HCEC 1CT (cell line): ENCODE results near the gene RIN3.

ENCODE experiments used
- DNase-seq: peaks from one replicate; pipeline ENCODE4 v3.0.0-alpha.2; 2017

Gene RIN3

DNA sequence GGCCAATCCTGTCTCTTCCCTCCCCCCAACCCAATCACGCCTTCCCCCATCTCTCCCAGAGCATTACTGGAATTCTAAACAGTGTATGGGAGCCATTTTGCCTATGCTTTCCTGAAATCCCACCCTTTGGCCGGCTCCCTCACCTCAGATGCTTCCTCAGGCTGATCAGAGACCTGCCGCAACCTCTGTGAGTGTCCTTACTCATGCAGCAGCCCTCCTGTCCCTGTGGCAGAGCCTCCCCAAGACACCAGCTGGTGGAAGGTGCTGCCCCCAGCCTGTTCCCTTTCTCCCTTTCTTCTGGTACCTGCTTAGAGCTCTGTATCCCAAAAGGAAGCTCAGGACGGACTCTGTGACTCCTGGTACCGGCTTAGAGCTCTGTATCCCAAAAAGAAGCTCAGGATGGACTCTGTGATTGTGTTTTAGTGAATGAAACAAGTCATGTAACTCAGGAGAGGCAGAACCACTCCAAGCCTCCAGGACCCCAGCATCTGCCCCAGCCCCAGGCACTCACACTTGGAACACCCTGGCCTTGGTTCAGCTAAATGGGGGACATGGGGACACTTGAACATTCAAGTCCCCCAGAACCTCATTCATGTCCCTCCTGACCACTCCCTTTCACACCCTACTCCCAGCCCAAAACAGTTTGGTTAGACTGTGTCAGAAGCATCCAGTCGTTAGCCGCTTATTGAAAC, 29.3 kb upstream of the RIN3 start:
- DNase-seq = no peak

DNA sequence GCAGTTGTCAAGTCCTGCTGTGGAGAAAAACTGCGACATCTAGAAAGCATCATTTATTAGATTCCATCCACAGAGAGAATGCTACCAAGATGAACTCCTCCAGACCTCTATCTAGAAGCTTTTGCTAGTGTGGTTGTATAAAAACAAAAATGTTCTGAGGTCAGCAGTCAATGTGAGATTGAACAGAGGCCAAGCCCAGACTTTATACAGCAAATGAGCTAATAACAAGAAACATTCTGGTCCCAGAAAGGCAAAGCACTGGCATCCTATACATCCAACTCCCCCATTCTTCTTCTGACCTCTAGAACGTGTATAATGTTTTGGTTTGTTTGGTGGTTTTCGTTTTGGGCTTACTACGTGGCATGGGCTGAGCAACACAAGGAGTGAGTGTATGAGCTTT, 26.7 kb upstream of the RIN3 start:
- DNase-seq = no peak

DNA sequence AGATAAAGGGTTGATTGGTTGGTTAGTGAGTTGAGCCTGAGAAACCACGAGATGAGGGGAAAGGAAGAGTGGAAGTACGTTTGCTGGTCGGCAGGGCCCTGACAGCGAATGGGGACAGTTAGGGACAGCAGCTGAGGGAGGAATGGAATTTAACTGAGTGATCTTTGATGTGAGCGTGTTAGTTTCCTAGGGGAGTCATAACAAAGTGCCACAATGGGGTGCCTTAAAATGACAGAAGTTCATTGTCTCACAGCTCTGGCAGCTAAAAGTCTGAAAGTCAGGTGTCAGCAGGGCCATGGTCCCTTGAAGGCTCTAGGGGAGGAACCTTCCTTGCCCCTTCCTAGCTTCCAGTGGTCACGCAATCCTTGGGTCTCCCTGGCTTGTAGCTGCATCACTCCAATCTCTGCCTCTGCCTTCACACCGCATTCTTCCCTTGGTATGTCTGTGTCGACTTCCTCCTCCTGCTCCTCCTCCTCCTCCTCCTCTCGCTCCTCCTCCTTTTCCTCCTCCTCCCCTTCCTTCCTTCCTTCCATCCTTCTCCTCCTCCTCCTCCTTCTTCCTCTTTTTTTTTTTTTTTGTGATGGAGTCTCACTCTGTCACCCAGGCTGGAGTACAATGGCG, 26.0 kb upstream of the RIN3 start:
- no peak for DNase-seq

DNA sequence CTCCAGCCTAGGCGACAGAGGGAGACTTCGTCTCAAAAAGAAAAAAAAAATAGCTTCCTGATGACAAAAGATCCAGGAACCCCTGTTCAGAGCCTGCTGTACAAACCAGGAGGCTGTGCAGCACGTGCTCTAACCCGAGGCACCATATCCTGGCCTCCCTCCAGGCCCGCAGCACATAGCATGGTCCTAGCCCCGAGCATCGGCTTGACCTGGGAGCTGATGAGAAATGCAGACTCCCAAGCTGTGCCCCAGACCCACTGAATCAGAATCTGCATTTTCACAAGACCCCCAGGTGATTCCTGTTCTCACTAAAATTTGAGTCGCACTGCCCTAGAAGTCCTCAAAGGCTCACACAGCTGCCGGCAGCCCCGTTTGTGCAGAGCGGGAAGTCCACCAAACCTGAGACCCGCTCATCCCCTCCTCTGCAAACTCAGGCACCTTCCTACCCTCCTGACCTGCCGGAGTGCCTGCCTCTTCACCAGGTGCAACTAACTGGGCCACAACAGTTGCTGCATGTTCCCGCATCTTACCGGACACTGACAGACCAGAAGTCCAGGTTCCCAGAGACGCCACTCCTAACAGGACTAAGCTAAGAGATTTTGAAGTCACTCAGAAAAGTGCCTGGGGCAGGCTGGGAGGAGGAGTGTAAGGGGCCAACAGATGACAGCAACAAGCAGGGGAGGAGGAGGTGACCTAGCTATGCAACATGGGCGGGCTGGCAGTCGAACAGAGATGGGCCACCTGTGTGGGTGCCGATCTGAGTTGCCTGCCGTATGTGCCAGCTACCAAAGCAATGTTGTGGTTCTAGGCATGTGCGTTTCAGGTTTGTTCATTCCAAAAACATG, 24.0 kb upstream of the RIN3 start:
- no peak for DNase-seq

DNA sequence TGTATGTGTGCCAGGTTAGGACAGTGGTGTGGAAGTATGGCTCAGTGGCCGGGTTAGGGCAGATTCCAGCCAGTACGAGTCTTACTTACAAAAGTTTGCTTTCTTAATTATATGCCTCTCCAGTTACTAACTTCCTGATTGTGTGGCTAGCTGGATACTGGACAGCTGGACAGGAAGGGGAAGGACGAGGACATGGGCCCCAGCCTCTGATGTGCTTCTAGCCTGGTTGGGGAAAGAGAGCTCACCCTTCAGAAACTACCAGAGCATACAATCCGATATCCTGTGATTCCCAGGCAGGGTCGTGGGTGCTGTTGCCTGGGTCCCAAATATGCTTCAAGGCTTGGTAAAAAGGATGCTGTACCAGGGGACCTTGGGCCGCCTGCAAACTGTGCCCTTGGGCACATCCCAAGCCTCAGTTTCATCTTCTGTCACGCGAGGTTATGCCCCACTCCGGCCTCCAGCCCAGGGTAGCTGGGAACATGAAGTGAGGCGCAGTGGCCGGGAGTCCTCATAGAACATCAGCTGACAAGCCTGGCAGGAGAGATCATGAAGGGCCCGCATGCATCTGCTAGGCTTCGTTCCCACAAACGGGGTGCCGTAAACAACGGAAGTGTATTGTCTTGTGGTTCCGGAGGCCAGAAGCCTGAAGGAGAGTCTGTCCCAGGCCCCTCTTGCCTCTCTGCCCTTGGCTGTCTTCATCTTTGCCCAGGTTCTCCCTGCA, 23.2 kb upstream of the RIN3 start:
- DNase-seq = no peak

DNA sequence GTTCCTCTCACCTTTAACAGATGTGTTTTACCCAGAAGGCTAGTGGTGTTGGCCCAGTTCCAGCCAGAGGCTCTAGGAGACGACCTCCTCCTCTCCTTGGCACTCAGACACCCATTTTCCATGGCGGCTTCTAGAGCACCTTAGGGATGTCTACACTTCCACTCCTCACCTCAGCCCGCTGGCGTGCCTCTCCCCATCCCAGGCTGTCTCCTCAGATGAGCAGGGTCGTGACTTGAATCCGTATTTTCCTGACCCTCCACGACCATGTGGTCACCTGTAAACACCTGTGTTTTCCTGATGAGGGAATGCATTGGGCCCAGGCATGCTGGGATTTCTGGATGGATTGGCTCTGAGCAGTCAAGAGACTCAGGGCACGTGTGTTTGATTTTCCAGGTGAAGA, 21.8 kb upstream of the RIN3 start:
- DNase-seq = no peak

DNA sequence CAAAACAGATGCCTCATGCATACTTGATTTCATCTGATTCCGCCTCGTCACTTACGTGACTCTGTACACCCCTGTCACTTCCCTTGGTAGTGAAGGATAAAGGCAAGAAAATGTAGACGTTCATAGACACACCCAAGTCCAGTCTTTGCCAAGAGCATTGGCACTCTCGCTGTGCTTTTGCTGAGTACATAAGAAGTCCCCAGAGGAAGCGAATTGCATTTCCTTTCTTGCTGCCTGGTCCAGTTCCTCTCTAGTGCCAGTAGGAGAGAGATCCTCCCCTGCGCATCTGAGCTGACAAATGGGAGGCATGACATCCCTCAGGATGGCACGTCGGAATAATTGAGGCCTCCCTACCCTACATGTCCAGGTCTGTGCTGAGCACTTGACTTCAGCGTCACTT, 21.3 kb upstream of the RIN3 start:
- no peak for DNase-seq

DNA sequence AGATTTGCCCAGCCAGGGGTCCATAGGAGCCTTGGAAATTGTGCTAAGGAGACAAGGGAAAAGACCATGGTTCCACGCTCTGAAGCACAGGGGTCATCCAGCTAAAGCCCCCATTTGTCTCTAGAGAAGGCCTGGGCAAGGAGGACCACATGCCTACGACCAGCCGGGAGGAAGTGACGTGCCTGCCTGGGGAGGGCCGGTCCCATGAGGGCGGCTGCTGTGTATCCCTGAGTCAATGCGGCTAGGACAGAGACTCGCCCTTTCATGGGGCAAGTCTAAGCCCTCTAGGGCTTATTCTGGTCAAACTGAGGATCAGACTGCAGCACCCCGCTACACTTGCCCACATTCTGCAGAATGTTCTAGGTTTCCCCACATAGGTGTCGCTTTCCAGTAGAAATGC, 20.6 kb upstream of the RIN3 start:
- no peak for DNase-seq

DNA sequence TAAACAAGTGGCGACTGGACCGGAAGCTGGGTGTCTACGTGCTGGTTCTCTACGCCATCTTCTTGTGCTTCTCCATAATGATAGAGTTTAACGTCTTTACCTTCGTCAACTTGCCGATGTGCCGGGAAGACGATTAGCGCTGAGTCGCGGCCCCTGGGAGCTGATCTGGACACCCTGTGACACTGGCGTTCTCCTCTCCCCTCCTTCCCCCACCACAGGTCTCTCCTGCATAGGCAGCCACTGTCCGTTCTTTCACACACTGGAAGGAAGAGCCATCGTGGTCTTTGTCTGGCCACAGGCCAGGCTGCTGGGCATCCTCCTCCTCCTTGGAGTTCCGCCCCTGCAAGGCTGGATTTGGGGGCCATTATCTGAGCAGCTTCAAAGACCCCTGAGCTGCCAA, 20.1 kb upstream of the RIN3 start:
- DNase-seq = no peak

DNA sequence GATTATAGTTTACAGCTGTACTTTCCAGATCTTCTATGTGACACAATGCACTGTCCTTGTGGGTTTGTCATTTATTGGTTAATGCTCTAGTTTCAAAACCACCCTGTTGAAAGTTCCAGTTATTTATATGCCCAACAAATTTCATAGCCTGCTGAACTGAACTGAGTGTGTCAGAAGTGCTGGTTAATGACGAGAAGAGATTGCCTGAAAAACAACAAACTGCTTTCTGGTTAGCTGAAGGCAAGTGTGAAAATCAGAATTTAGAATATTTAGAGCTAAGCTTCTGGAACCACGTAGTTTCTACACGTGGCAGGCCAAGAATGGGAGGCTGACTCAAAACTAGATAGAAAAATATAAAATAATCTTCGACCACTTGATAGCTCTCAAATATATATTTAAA, 19.1 kb upstream of the RIN3 start:
- DNase-seq = no peak

DNA sequence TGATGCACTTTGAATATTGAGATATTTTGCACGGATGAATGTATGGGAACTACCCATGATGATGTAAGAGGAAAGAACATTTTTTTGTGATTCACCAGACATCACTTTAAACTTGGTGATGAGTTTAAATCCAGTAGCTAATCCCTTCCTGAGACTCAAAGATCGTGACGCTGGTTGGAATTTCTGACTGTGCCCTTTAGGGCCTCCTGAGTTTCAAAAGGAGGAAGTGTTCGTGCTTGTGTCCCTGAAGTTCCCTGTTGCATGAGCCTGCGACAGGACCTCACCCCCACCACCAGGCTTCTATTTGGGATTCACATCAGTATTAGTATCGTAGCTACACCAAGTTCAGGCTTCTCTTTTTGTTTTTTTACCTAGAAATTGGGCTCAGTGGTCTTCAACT, 18.6 kb upstream of the RIN3 start:
- DNase-seq = peak; percentile 96

DNA sequence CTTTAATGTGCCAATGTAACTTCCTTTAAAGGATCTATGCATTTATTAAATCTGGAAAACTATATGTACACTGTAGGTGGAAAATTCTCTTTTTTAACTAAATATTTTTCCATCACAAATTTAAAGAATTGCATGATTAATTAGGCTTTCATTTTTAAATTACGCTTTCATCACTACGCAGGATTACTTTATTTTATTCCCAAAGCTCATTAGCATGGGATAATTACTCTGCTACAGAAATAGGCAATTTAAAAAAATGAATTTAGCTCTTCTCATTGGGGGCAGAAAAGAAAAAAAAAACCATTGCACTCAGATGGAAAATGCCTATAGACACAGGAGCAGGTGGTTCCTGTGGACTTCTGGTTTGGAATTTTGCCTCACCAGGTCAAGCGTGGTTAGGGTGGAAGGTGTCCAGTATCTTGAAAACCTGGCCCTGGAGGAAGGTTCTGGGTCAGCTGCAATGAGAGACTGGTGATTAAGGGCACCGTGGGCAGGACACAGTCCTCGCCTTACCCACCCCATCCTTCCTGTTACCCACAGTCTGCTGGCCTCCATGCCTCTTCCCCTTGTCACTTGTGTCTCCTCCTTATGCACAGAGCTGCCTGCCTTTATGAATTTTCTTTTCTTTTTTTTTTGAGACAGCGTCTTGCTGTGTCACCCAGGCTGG, 17.3 kb upstream of the RIN3 start:
- no peak for DNase-seq

DNA sequence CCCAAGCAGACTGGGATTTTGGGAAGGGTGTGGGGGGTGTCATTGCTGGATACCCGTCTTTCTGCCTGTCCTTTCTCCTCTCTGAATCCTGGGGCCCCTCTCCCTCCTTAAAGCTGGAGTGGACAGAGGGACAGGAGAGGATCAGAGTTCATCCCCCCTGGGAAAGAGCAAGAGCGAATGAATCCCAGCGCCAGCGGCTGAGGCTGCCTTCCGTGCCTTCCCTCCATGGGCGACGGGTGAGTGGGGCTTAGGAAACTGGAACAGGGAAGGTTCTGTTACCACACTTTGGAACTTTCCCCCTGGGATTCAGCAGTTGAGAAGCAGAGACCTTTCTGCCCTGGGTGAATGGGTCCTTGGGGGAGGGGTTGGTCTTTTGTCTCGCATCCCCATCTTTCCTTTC, 16.2 kb upstream of the RIN3 start:
- DNase-seq = no peak

DNA sequence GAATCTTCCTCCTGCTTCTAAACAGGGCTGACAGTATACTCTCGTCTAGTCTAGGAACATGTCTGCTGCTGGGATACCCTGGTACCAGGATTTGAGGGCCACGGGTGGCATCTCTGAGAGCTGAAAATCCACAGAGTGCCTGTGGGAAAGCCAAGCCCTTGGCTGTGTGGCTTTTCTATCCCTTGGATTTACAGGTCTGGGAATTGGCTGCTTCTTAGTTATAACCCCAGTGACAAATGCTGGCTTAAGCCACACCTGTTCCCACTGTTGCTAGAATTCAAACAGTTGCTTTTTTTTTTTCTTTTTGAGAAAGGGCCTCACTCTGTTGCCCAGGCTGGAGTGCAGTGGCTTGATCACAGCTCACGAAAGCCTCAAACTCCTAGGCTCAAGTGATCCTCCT, 14.3 kb upstream of the RIN3 start:
- DNase-seq = no peak

DNA sequence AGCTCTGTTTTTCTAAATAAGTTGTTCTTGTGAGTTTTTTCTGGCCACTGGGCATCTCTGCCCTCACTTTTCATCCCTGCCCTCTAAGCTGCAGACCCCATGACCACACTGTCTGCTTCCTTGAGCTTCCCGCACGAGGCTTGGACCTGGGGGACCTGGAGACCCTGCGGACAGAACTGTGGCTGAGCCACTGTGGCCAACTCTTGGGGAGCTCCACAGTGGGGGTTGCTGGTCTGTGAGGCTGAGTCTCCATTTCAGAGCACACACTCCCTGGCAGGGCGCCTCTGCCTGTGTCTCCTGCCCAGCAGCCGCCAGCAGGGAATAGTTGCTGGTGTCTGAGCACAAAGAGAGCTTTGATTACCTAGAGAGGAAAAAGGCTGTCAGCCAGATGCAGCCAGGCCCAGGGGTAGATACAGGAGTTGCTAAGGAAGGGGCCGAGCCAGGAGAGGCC, 13.1 kb upstream of the RIN3 start:
- DNase-seq = no peak

DNA sequence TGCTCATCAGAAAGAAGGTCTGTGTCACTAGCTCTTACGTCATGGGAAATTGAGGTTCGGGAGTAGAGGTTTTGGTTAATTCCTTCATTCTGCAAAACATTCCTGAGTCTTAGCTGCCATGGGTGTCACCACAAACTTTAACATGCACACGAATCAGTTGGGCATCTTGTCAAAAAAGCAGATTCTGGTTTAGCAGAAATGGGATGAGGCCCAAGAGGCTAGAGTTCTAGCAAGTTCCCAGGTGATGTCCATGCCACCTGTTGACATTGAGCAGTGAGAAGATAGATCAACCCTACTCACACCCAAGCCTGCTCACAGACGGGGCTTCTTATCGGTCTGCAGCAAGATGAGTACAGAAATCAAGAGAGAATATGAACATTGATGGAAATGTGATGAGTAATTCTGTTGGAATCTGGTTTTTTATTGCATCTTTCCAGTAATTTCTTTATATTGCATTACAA, 11.7 kb upstream of the RIN3 start:
- peak; percentile 68 for DNase-seq

DNA sequence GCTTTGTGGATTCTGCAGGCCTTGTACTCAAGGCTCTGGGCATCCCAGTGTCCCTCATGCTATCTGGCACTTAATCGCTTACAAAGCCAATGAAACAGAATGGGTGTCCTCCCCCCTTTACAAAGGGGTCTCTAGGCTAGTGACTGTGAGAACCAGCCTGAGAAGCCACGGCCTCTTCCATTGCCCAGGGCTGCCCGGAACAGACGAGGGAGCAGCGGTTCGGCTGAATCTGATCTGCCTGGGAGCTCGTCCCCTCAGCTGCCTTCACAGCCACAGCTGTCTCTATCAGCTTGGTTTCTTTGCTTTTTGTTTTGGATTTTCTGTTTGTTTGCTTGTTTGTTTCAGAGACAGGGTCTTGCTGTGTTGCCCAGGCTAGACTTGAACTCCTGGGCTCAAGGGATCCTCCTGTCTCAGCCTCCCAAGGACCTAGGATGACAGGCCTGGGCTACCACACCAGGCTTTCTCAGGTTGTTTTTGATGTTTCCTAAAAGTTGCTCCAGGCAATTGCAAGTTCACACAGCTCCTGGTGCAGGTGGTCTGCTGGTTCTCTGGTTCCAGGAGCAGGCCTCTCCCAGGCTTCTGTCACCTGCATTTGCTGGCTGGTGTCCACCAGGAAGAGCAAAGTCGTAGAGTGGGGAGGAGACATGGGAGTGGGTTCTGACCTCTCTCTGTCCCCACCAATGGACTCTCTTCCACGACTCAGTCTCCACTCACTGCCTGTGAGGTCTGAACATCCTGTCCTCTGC, 10.9 kb upstream of the RIN3 start:
- DNase-seq = no peak

DNA sequence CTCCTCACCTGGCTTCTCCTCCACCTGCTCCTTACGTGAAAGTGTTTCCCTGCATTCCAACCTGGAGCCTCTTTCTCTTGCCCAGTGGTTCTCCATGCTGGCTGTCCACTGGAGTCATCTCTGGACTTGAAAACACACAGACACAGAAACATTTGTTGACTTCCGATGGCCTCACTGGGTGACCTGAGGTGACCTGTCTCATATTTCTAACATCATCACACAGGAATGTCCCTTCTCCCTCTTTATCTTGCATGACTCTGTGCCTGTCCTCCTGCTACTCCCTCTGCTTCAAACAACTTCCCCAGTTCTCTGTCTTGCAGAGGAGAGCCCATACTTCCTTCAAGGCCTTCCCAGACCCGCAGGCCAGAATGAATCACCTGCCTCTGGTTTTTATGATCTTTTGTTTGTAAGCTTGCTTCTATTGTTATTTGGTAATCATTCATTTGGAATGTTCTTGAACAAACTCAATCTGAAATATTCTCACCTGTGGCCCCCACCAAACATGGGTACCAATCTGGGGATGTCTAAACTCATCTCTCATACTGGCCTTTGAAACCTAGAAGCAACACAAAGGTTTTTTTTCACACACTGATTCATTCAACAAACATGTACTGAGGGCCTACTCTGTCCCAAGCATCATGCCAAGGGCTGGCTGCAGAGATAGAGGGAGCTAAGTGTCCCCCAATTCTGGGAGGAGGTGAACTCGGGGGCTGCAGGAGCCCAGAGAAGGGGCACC, 9.7 kb upstream of the RIN3 start:
- peak; percentile 80 for DNase-seq

DNA sequence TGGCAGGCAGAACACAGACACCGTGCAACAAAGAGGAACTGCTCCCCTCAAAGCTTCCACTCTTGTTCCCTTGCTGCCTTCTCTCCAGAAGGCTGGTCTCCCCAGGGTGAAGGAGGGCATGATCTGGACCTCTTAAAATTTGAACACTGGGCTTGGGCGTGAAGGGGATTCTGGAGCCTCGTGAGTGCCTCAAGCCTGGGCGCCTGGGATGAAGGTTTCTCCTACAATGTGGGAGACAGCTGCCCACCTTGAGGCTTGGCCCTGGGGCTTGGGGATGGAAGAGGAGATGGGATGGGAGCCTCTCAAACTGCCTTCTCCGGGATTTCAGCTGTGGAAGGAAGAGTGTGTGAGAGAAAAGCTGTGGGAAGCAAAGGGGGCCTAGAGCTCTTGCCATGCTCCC, 7.8 kb upstream of the RIN3 start:
- DNase-seq = no peak

DNA sequence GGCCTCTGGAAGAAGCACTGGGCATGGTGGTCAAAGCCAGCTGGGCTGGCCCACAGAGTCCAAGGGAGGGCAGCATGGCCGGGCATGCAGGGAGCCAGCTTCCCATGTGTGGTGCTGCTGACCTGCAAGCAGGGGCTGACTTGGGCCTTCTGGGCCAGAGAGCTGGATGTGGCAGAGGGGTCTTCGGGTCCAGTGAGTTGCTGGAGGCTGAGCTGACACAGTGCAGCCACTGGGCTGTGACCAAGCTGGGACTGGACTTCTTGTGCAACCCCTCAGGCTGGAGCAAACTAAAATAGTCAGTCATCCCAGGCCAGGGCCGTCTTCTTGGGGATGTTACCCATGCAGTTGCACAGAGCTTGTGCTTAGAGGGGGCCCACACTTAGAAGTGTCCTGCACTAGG, 7.3 kb upstream of the RIN3 start:
- DNase-seq = no peak

DNA sequence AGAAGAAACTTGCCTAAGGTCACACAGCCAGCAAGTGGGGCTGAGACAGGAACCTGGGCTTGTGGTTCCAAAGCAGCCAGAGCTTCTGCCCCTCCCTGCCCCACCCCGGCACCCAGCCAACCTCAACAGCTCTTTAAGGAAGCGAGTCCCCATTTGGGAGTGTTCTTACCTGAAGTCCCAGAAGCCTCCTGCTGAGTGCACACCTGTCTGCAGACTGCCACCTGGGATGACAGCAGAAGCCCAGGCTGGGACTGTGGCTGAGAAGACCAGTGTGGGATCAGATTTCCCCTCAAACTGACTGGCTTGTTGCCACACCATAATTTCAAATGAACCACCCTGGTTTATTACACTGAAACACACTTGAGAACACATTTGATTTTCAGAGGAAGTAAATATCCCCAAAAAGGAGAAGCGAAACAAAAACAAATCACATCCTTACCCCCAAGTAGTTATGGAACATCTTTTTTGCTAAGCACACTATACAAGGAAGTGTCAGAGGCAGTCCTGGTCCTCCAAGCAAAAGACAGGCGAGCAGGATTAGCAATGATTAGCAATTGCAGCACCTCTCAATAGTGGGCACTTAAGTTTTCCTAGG, 6.3 kb upstream of the RIN3 start:
- no peak for DNase-seq
